ENCODE data around the gene CDK2.
"Not testable (repeated sequence)": the region's sequence is repeated elsewhere in the genome, so short reads cannot be mapped to it uniquely, and the experiment has no call there.

GRCh38 chr12:55981882-55982281 lies 15.3 kb downstream of the CDK2 start:
- not testable (repeated sequence) for TF ChIP-seq POLR2A (IDR thresholded peaks at IDR 0.05)
- TF ChIP-seq, protein P1, sequence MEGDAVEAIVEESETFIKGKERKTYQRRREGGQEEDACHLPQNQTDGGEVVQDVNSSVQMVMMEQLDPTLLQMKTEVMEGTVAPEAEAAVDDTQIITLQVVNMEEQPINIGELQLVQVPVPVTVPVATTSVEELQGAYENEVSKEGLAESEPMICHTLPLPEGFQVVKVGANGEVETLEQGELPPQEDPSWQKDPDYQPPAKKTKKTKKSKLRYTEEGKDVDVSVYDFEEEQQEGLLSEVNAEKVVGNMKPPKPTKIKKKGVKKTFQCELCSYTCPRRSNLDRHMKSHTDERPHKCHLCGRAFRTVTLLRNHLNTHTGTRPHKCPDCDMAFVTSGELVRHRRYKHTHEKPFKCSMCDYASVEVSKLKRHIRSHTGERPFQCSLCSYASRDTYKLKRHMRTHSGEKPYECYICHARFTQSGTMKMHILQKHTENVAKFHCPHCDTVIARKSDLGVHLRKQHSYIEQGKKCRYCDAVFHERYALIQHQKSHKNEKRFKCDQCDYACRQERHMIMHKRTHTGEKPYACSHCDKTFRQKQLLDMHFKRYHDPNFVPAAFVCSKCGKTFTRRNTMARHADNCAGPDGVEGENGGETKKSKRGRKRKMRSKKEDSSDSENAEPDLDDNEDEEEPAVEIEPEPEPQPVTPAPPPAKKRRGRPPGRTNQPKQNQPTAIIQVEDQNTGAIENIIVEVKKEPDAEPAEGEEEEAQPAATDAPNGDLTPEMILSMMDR (IDR thresholded peaks at IDR 0.05) = not testable (repeated sequence)

All from thyroid gland (tissue), 4 donors.